Lung (tissue), 12 donors: Measurements from ENCODE around the gene NR2F1-AS1. TPM values are rescaled to one million over a fixed set of nuclear protein-coding genes. Genes with fewer than 3 reads are reported as not detected.

ENCODE experiments used
- ATAC-seq: fragments of 200-7000 bp; cut with Tn5 transposase; one replicate; pipeline ENCODE4 v1.9.1; 2020; ENCODE audit warnings: moderate number of reproducible peaks; ENCODE audit not compliant: insufficient read depth, low FRiP score
- DNase-seq, 3 donors: peaks; one replicate each; pipeline ENCODE4 v3.0.0-alpha.2; 2013 to 2017
- H3K27ac ChIP-seq, 2 donors: one replicate each; pipeline ENCODE4 v1.5.1; 2013; ENCODE audit warnings: mild to moderate bottlenecking in 2 of 2, moderate library complexity in 2 of 2, control low read depth in 1 of 2, inconsistent platforms in 1 of 2, low read depth in 1 of 2, low read length in 1 of 2
- H3K27me3 ChIP-seq, 3 donors: one replicate each; pipeline ENCODE4 v1.5.1; 2013; ENCODE audit warnings: low read length in 2 of 3; ENCODE audit not compliant: control insufficient read depth in 3 of 3, insufficient read depth in 3 of 3
- H3K36me3 ChIP-seq, 4 donors: one replicate each; pipeline ENCODE4 v1.5.1; 2013; ENCODE audit warnings: low read length in 4 of 4, mild to moderate bottlenecking in 1 of 4, moderate library complexity in 1 of 4; ENCODE audit not compliant: control insufficient read depth in 4 of 4, insufficient read depth in 4 of 4
- H3K4me1 ChIP-seq, 5 donors: one replicate each; pipeline ENCODE4 v1.5.1; 2013; ENCODE audit warnings: low read length in 5 of 5, mild to moderate bottlenecking in 2 of 5, moderate library complexity in 1 of 5; ENCODE audit not compliant: control insufficient read depth in 5 of 5, insufficient read depth in 5 of 5
- H3K4me3 ChIP-seq: one replicate; pipeline ENCODE4 v1.5.1; 2013; ENCODE audit warnings: mild to moderate bottlenecking, control low read depth, moderate library complexity
- H3K9ac ChIP-seq, 2 donors: one replicate each; pipeline ENCODE4 v1.5.1; 2013; ENCODE audit warnings: low read length in 2 of 2, control low read depth in 1 of 2; ENCODE audit not compliant: insufficient read depth in 1 of 2
- H3K9me3 ChIP-seq, 4 donors: one replicate each; pipeline ENCODE4 v1.5.1; 2013; ENCODE audit warnings: low read length in 3 of 4, mild to moderate bottlenecking in 1 of 4, moderate library complexity in 1 of 4; ENCODE audit not compliant: control insufficient read depth in 4 of 4, insufficient read depth in 3 of 4
- CTCF ChIP-seq: IDR thresholded peaks from 2 replicates; pipeline ENCODE4 v1.5.1; 2012; ENCODE audit warnings: mild to moderate bottlenecking; ENCODE audit errors: control extremely low read depth, extremely low read depth
- WGBS, 2 donors: extraction: QIAGEN DNeasy Blood & Tissue Kit; methylation state at CpG; one replicate each; pipeline ENCODE4 v1.1.7; 2013; 5-methylcytosine and 5-hydroxymethylcytosine counted together
- polyA plus RNA-seq, 2 donors: library from polyadenylated mRNA; stranded (reverse); fragments of 200-250 nt; gene quantifications; one replicate each; pipeline ENCODE4 v1.2.1, GENCODE V29; 2013
- total RNA-seq, 2 donors: library from RNA; depleted of rRNA in 1 of 2; stranded (reverse); fragments of >200 nt in 1 of 2; gene quantifications; one replicate each; pipeline ENCODE4 v1.2.1, GENCODE V29; 2014 to 2021
- donor health status: control.
- donor health status: control.
- donor health status: Bipolar disorder and iron deficiency.
- donor health status: healthy.
- donor health status: DM: yes; HTN: yes; CAD: no.

NR2F1-AS1 gene
- total and polyA plus RNA-seq, 4 donors: 3.6 to 50.0 (median 10.9) TPM

GRCh38 chr5:93415819-93416218 lies 165.2 kb downstream of the NR2F1-AS1 start:
- H3K4me1 ChIP-seq: peaks cover 0 to 4% (median 0%) of the 10 kb centered on the region in 5 donors
- TF ChIP-seq CTCF: no peak
- no peaks in the 10 kb centered on the region for H3K27me3 ChIP-seq
- H3K9me3 ChIP-seq: no peaks in the 10 kb centered on the region
- H3K36me3 ChIP-seq: no peaks in the 10 kb centered on the region
- no peak overlapping the region for H3K9ac ChIP-seq
- 68 to 88% methylated on average over 1 of the region's 1 CpG for WGBS, 2 donors
- DNase-seq (no peak), ATAC-seq (no peak)
- no peak overlapping the region for H3K27ac ChIP-seq
- no peak overlapping the region for H3K4me3 ChIP-seq

DNA sequence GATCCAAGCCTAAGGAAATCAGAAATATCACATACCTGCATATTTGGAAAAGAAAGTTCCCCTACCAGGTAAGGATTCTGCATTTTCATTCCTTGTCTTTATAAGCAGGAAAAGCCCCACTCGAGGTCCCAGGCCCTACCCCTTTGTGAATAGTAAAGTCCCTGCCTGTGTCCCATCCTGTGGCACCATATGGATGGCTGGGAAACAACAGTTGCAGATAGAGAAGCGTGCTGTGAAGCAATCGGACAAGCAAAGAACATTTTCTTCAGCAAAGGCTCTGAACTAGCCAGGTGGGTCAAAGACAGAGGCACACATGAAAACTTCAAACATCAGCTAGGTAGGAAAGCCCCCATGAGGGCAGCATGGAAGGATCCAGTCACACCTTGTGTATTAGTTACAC lies 169.3 kb downstream of the NR2F1-AS1 start:
- WGBS, 2 donors: 77 to 86% methylated on average over 3 of the region's 3 CpGs
- Histone ChIP-seq H3K9me3 (no peaks in the 10 kb centered on the region), H3K27me3 (no peaks in the 10 kb centered on the region), H3K4me3 (no peak overlapping the region), H3K36me3 (no peaks in the 10 kb centered on the region), H3K9ac (no peak overlapping the region), H3K27ac (no peak overlapping the region), H3K4me1 (peaks cover 0 to 34% (median 13%) of the 10 kb centered on the region in 5 donors)
- ATAC-seq: no peak
- no peak for TF ChIP-seq CTCF
- DNase-seq: no peak

- no peak overlapping the region for H3K27ac ChIP-seq
- H3K9me3 ChIP-seq: no peaks in the 10 kb centered on the region
- no peaks in the 10 kb centered on the region for H3K27me3 ChIP-seq
- no peaks in the 10 kb centered on the region for H3K36me3 ChIP-seq
- no peak overlapping the region for H3K9ac ChIP-seq
- H3K4me1 ChIP-seq: peaks cover 0 to 36% (median 13%) of the 10 kb centered on the region in 5 donors
- TF ChIP-seq CTCF: no peak
- DNase-seq (peak in 2 of 3 donors; percentile 44 to 61), ATAC-seq (no peak)
- no peak overlapping the region for H3K4me3 ChIP-seq
Observed at GRCh38 chr5:93409691-93410090, 171.3 kb downstream of the NR2F1-AS1 start.

GRCh38 chr5:93407454-93407853 lies 173.6 kb downstream of the NR2F1-AS1 start:
- Histone ChIP-seq H3K27ac (no peak overlapping the region), H3K36me3 (no peaks in the 10 kb centered on the region), H3K9me3 (no peaks in the 10 kb centered on the region), H3K4me1 (peaks cover 0 to 36% (median 13%) of the 10 kb centered on the region in 5 donors), H3K4me3 (no peak overlapping the region), H3K27me3 (no peaks in the 10 kb centered on the region), H3K9ac (no peak overlapping the region)
- DNase-seq: no peak
- no peak for ATAC-seq
- 79 to 88% methylated on average over 6 of the region's 6 CpGs for WGBS, 2 donors
- no peak for TF ChIP-seq CTCF
